GM12891 (cell line): ENCODE data around the gene DNAJB8.

Experiments used
- POLR2A ChIP-seq: IDR thresholded peaks from 2 replicates; pipeline ENCODE4 v1.6.1; 2011; ENCODE audit warnings: low read depth, low read length, control low read depth
- POLR2AphosphoS5 ChIP-seq: IDR thresholded peaks from 2 replicates; pipeline ENCODE4 v1.6.1; 2011; ENCODE audit warnings: low read depth, low read length, control low read depth

DNA sequence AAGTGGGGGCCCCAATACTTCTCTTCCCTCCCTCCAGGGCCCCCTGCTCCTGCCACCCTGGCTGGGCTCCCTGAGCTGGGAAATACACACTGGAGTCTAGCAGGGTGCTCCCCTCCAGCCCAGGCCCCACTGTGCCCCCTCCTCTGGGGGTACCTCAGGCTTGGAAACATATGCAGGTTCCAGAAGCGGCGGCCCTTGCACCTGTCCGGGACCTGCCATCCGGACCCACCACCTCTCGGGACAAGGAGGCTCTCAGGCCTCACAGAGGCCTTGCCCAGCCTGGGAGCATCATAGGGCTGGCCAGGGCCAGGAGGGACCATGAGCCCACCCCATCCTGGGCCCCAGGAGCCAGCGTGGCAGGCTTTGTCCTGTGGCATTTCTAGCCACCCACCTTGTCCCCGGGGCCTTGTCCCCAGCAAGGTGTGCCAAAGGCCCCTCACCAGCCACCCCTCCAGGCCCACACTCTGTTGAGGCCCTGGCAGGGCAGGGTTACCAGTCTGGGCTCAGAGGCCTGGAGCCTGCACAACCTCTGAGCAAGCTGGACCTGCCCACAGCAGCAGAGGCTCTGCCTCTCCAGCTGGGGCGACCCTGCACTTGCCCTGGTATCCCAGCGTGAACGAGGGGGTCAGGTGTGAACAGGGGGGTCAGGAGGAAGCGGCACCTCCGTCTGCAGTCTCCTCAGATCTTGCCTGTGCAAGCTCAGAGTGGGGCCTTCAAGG is 45.8 kb downstream of the DNAJB8 start:
- TF ChIP-seq POLR2A, result no peak
- TF ChIP-seq POLR2AphosphoS5, result no peak
